ENCODE measurements around the gene BAD. TPM values are rescaled to one million over a fixed set of nuclear protein-coding genes. Genes with fewer than 3 reads are reported as not detected.
A peak's percentile ranks its signal among the peaks of the same experiment; 100 is the strongest.

The BAD gene
- polyA plus RNA-seq, 1 experiment, result 36.1 TPM

- Histone ChIP-seq H3K27ac (ENCODE audit: low read depth, low read length) (no peak overlapping the region), H3K9me3 (ENCODE audit: control insufficient read depth, insufficient read depth, low read length) (no peaks in the 10 kb centered on the region; the same call in 1 of the 2 replicates), H3K4me3 (ENCODE audit: low read depth, low read length) (no peak overlapping the region), H3K27me3 (ENCODE audit: control insufficient read depth, insufficient read depth, low read length) (no peaks in the 10 kb centered on the region)
- ChIA-PET POLR2A (no interaction called here), CTCF (interaction anchor here (1.4 kb wide), 1 partner anchor 118 kb away, joined by 3 read pairs; no protein-coding TSS in a partner anchor)
- no peak for TF ChIP-seq CTCF (IDR thresholded peaks at IDR 0.05; ENCODE audit: low read depth, low read length)
- DNase-seq (ENCODE audit: low read depth, low spot score), result no peak
Measured at GRCh38 chr11:64322925-64323260, 38.4 kb upstream of the BAD start.

GRCh38 chr11:64321533-64321932 is 37.1 kb upstream of the BAD start:
- no peak overlapping the region for H3K27ac ChIP-seq (ENCODE audit: low read depth, low read length)
- no peaks in the 10 kb centered on the region for H3K27me3 ChIP-seq (ENCODE audit: control insufficient read depth, insufficient read depth, low read length)
- H3K9me3 ChIP-seq (ENCODE audit: control insufficient read depth, insufficient read depth, low read length), result no peaks in the 10 kb centered on the region; the same call in 1 of the 2 replicates
- no peak for TF ChIP-seq CTCF (IDR thresholded peaks at IDR 0.05; ENCODE audit: low read depth, low read length)
- DNase-seq (ENCODE audit: low read depth, low spot score), result no peak
- CTCF ChIA-PET, result interaction anchor here (0.8 kb wide), 1 partner anchor 34 kb away, joined by 7 read pairs; no protein-coding TSS in a partner anchor
- POLR2A ChIA-PET, result no interaction called here
- no peak overlapping the region for H3K4me3 ChIP-seq (ENCODE audit: low read depth, low read length)

GRCh38 chr11:64321026-64321425 is 36.6 kb upstream of the BAD start:
- TF ChIP-seq CTCF (IDR thresholded peaks at IDR 0.05; ENCODE audit: low read depth, low read length), result no peak
- no peaks in the 10 kb centered on the region; the same call in 1 of the 2 replicates for H3K9me3 ChIP-seq (ENCODE audit: control insufficient read depth, insufficient read depth, low read length)
- no peak overlapping the region for H3K4me3 ChIP-seq (ENCODE audit: low read depth, low read length)
- no peak for DNase-seq (ENCODE audit: low read depth, low spot score)
- no peaks in the 10 kb centered on the region for H3K27me3 ChIP-seq (ENCODE audit: control insufficient read depth, insufficient read depth, low read length)
- POLR2A ChIA-PET, result no interaction called here
- CTCF ChIA-PET, result interaction anchor here (1.0 kb wide), 1 partner anchor 11 kb away, joined by 3 read pairs; no protein-coding TSS in a partner anchor
- H3K27ac ChIP-seq (ENCODE audit: low read depth, low read length), result no peak overlapping the region

GRCh38 chr11:64320556-64320955 is 36.1 kb upstream of the BAD start:
- H3K4me3 ChIP-seq (ENCODE audit: low read depth, low read length), result no peak overlapping the region
- H3K9me3 ChIP-seq (ENCODE audit: control insufficient read depth, insufficient read depth, low read length), result no peaks in the 10 kb centered on the region; the same call in 1 of the 2 replicates
- H3K27ac ChIP-seq (ENCODE audit: low read depth, low read length), result no peak overlapping the region
- ChIA-PET POLR2A (no interaction called here), CTCF (interaction anchor here (1.0 kb wide), 1 partner anchor 11 kb away, joined by 3 read pairs; no protein-coding TSS in a partner anchor)
- H3K27me3 ChIP-seq (ENCODE audit: control insufficient read depth, insufficient read depth, low read length), result no peaks in the 10 kb centered on the region
- TF ChIP-seq CTCF (IDR thresholded peaks at IDR 0.05; ENCODE audit: low read depth, low read length), result no peak
- no peak for DNase-seq (ENCODE audit: low read depth, low spot score)

GRCh38 chr11:64318766-64319761 is 34.6 kb upstream of the BAD start:
- DNase-seq (ENCODE audit: low read depth, low spot score), result no peak
- CTCF ChIA-PET, result interaction anchor here (0.7 to 2.5 kb wide), 4 partner anchors 12 to 37 kb away, joined by 4 to 38 read pairs (median 18); no protein-coding TSS in a partner anchor
- TF ChIP-seq CTCF (IDR thresholded peaks at IDR 0.05; ENCODE audit: low read depth, low read length), result no peak
- no peaks in the 10 kb centered on the region; the same call in 1 of the 2 replicates for H3K9me3 ChIP-seq (ENCODE audit: control insufficient read depth, insufficient read depth, low read length)
- POLR2A ChIA-PET, result interaction anchor here (0.7 kb wide), 1 partner anchor 1318 kb away, joined by 3 read pairs; no protein-coding TSS in a partner anchor
- H3K4me3 ChIP-seq (ENCODE audit: low read depth, low read length), result peak overlapping the region; percentile 90
- H3K27me3 ChIP-seq (ENCODE audit: control insufficient read depth, insufficient read depth, low read length), result no peaks in the 10 kb centered on the region
- no peak overlapping the region for H3K27ac ChIP-seq (ENCODE audit: low read depth, low read length)

Data from AG04450 (cell line).